HG03025 (cell line): ENCODE measurements around the gene RAP1GAP.
"Not testable (repeated sequence)": the region's sequence is repeated elsewhere in the genome, so short reads cannot be mapped to it uniquely, and the experiment has no call there.

ENCODE experiments used
- ATAC-seq: cut with Tn5 transposase; IDR thresholded peaks from one replicate; pipeline ENCODE4 v1.9.1; 2021; ENCODE audit warnings: mild to moderate bottlenecking, moderate library complexity; ENCODE audit not compliant: unreplicated experiment, low FRiP score

The RAP1GAP gene

GRCh38 chr1:21647431-21648351 is 21.5 kb downstream of the RAP1GAP start:
- ATAC-seq = no peak

- ATAC-seq = no peak
Observed at GRCh38 chr1:21645550-21645949, 23.6 kb downstream of the RAP1GAP start.

- ATAC-seq = no peak
Observed at GRCh38 chr1:21644906-21645305, 24.3 kb downstream of the RAP1GAP start.

GRCh38 chr1:21644348-21644747 is 24.8 kb downstream of the RAP1GAP start:
- ATAC-seq = no peak

- ATAC-seq = no peak
Observed at GRCh38 chr1:21643624-21644023, 25.5 kb downstream of the RAP1GAP start.

- no peak for ATAC-seq
Observed at GRCh38 chr1:21641967-21642739, 27.0 kb downstream of the RAP1GAP start.

- ATAC-seq = no peak
Observed at GRCh38 chr1:21641537-21641936, 27.6 kb downstream of the RAP1GAP start.

GRCh38 chr1:21641076-21641475 is 28.1 kb downstream of the RAP1GAP start:
- no peak for ATAC-seq

- no peak for ATAC-seq
Observed at GRCh38 chr1:21640653-21641052, 28.5 kb downstream of the RAP1GAP start.

GRCh38 chr1:21639594-21640041 is 29.5 kb downstream of the RAP1GAP start:
- ATAC-seq = no peak

- no peak for ATAC-seq
Observed at GRCh38 chr1:21638531-21639341, 30.4 kb downstream of the RAP1GAP start.

GRCh38 chr1:21637514-21637913 is 31.6 kb downstream of the RAP1GAP start:
- ATAC-seq = no peak

GRCh38 chr1:21636029-21636428 is 33.1 kb downstream of the RAP1GAP start:
- ATAC-seq = no peak

GRCh38 chr1:21634806-21635535 is 34.2 kb downstream of the RAP1GAP start:
- no peak for ATAC-seq

- no peak for ATAC-seq
Observed at GRCh38 chr1:21633992-21634805, 35.0 kb downstream of the RAP1GAP start.

GRCh38 chr1:21633141-21633755 is 35.9 kb downstream of the RAP1GAP start:
- no peak for ATAC-seq

GRCh38 chr1:21631944-21632887 is 36.9 kb downstream of the RAP1GAP start:
- no peak for ATAC-seq

- not testable (repeated sequence) for ATAC-seq
Observed at GRCh38 chr1:21631590-21631943, 37.6 kb downstream of the RAP1GAP start.
